HG03280 (cell line): ENCODE data around the gene BFAR.
"Not testable (repeated sequence)": the region's sequence is repeated elsewhere in the genome, so short reads cannot be mapped to it uniquely, and the experiment has no call there.

ENCODE experiments used
- ATAC-seq: cut with Tn5 transposase; IDR thresholded peaks from one replicate; pipeline ENCODE4 v1.9.1; 2021; ENCODE audit warnings: mild to moderate bottlenecking, moderate library complexity; ENCODE audit not compliant: unreplicated experiment

BFAR gene

GRCh38 chr16:14685870-14686793 lies 53.4 kb downstream of the BFAR start:
- ATAC-seq = not testable (repeated sequence)

DNA sequence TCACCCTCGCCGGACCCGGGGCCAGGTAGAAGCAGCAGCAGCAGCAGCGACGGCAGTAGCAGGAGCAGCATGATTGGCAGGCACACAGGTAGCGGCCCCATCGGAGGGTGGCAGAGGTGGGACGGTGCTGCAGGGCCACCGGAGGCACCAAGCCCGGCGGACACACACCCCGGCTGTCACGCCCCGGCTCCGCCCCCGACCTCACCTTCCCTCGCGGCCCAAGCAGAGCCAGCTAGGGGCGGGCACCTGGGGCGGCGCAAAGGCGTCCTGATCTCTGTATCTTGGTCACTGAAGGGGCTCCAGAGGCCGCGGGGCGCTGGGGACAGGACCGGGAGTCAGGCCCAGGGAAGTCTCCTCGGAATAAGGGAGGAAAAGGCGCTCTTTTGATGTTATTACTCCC lies 61.4 kb downstream of the BFAR start, which contains the start of gene PLA2G10:
Gene PLA2G10, minus strand, starts transcription at position 180 of the 400 bp plus-strand sequence. Its CDS starts 79 bp downstream, at position 101.
- not testable (repeated sequence) for ATAC-seq

DNA sequence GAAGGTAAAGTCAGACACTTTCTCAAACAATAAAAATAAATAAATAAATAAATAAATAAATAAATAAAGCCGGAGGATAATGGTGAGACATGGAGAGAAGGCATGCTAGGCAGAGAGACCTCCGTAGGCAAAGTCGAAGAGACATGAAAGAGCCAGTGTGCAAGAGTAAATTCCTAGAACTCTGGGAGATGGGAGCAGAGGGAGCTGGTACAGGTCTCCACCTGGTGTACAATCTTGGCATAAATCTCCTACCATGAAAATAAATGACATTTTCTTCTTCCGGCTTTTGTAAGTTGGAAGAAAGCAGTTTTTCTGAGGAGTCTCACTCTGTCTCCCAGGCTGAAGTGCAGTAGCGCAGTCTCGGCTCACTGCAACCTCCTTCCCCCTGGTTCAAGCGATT lies 69.1 kb downstream of the BFAR start:
- not testable (repeated sequence) for ATAC-seq

DNA sequence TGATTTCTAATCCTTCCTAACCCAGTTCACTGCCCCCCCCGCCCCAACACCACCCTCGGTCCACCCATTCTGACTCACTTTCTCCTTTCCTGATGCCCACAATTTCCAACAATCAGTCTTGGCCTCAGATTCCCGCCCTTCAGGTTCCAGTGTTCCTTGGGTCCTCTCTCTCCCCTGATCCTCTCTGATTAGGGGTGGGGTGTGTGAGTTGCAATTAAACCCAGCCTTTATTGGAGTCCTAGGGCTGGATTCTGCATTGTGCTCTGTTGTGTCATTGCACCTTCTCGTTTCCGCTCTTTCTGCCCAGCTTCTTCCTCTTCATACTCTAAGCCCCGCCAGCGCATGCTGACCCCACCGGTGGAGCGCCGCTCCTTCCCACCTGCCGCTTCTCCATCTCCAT lies 69.9 kb downstream of the BFAR start:
- not testable (repeated sequence) for ATAC-seq

- peak; percentile 99 for ATAC-seq
Measured at GRCh38 chr16:14703156-14704011, 70.6 kb downstream of the BFAR start, which contains the start of gene NPIPA3. Gene NPIPA3 (plus strand): TSS chr16:14703411. CDS start chr16:14708944, 5,533 bp downstream.
